WTC11 (cell line): Measurements from ENCODE around the gene CLDN5. TPM values are rescaled to one million over a fixed set of nuclear protein-coding genes. Genes with fewer than 3 reads are reported as not detected.

Experiments
- ATAC-seq: fragments of 200-7000 bp; cut with Tn5 transposase; 2 replicates; pipeline ENCODE4 v1.10.0; 2021; ENCODE audit warnings: mild to moderate bottlenecking, moderate library complexity
- CTCF ChIA-PET: fragments of 300-600 bp; sonication (Branson Sonifier 250); formaldehyde crosslinking; loops from one replicate; lab custom pipeline; 2021; ENCODE audit warnings: antibody characterized with exemption; lab: Charles Lee
- POLR2A ChIA-PET: fragments of 350-600 bp; sonication (Branson Sonifier 250); formaldehyde crosslinking; loops from one replicate; lab custom pipeline; 2021; ENCODE audit warnings: antibody characterized with exemption; lab: Charles Lee
- DNase-seq: peaks from one replicate; pipeline ENCODE4 v3.0.0; 2021; ENCODE audit warnings: low spot score
- H3K27ac Mint-ChIP-seq: 2 replicates; pipeline ENCODE4 v1.8.0; 2021; ENCODE audit warnings: mixed read lengths
- H3K27me3 Mint-ChIP-seq: 2 replicates; pipeline ENCODE4 v1.8.0; 2021; ENCODE audit warnings: low read depth, mild to moderate bottlenecking, moderate library complexity, mixed read lengths
- H3K36me3 Mint-ChIP-seq: 2 replicates; pipeline ENCODE4 v1.8.0; 2021; ENCODE audit warnings: mixed read lengths
- H3K4me1 Mint-ChIP-seq: 2 replicates; pipeline ENCODE4 v1.8.0; 2022; ENCODE audit warnings: mixed read lengths
- H3K4me3 Mint-ChIP-seq: 2 replicates; pipeline ENCODE4 v1.8.0; 2021; ENCODE audit warnings: mild to moderate bottlenecking, moderate library complexity, mixed read lengths
- H3K9me3 Mint-ChIP-seq: 2 replicates; pipeline ENCODE4 v1.8.0; 2021; ENCODE audit warnings: mixed read lengths
- CREM ChIP-seq: sonication (generic); formaldehyde crosslinking; IDR thresholded peaks from 2 replicates; pipeline ENCODE4 v1.8.1; 2022; ENCODE audit warnings: mild to moderate bottlenecking, missing genetic modification reagents, moderate library complexity
- ETV6 ChIP-seq: sonication (generic); formaldehyde crosslinking; IDR thresholded peaks from 2 replicates; pipeline ENCODE4 v1.8.1; 2022; ENCODE audit warnings: mild to moderate bottlenecking, missing genetic modification reagents
- PRRX2 ChIP-seq: fragments of 250-450 bp; sonication (Bioruptor Pico); IDR thresholded peaks from 2 replicates; pipeline ENCODE4 v1.8.0; 2021; ENCODE audit warnings: mild to moderate bottlenecking
- RELA ChIP-seq: sonication (generic); formaldehyde crosslinking; IDR thresholded peaks from 2 replicates; pipeline ENCODE4 v1.8.1; 2022; ENCODE audit warnings: missing genetic modification reagents, mild to moderate bottlenecking, borderline replicate concordance
- SMAD3 ChIP-seq: sonication (generic); formaldehyde crosslinking; IDR thresholded peaks from 2 replicates; pipeline ENCODE4 v1.8.0; 2022; ENCODE audit warnings: missing genetic modification reagents, mild to moderate bottlenecking, borderline replicate concordance
- TEAD4 ChIP-seq: sonication (generic); formaldehyde crosslinking; IDR thresholded peaks from 2 replicates; pipeline ENCODE4 v1.8.0; 2022; ENCODE audit warnings: mild to moderate bottlenecking, missing genetic modification reagents
- ZNF263 ChIP-seq: sonication (generic); formaldehyde crosslinking; IDR thresholded peaks from 2 replicates; pipeline ENCODE4 v1.8.1; 2022; ENCODE audit warnings: low read depth, mild to moderate bottlenecking, moderate library complexity, missing genetic modification reagents
- ZNF396 ChIP-seq: fragments of 250-450 bp; sonication (Bioruptor Pico); IDR thresholded peaks from 2 replicates; pipeline ENCODE4 v1.8.0; 2021; ENCODE audit warnings: mild to moderate bottlenecking, moderate library complexity, borderline replicate concordance
- ZNF416 ChIP-seq: fragments of 250-450 bp; sonication (Bioruptor Pico); IDR thresholded peaks from 2 replicates; pipeline ENCODE4 v1.9.0; 2021; ENCODE audit warnings: mild to moderate bottlenecking, inconsistent platforms
- total RNA-seq: library from RNA; stranded (reverse); gene quantifications from 3 replicates; pipeline ENCODE4 v1.2.3, GENCODE V29; 2021
- TF ChIP-seq, protein P1 (sequence below): sonication (generic); formaldehyde crosslinking; IDR thresholded peaks from 2 replicates; pipeline ENCODE4 v1.8.1; 2022; ENCODE audit warnings: low read depth, mild to moderate bottlenecking, moderate library complexity, missing genetic modification reagents, borderline replicate concordance
- TF ChIP-seq, protein P2 (sequence below): sonication (generic); formaldehyde crosslinking; IDR thresholded peaks from 2 replicates; pipeline ENCODE4 v1.8.0; 2022; ENCODE audit warnings: missing genetic modification reagents
- TF ChIP-seq, protein P3 (sequence below): fragments of 250-450 bp; sonication (Bioruptor Pico); IDR thresholded peaks from 2 replicates; pipeline ENCODE4 v1.9.0; 2021; ENCODE audit warnings: moderate library complexity, mild to moderate bottlenecking, inconsistent platforms, borderline replicate concordance
- TF ChIP-seq, protein P4 (sequence below): fragments of 250-450 bp; sonication (Bioruptor Pico); IDR thresholded peaks from 2 replicates; pipeline ENCODE4 v1.8.0; 2021; ENCODE audit warnings: mild to moderate bottlenecking
- TF ChIP-seq, protein P5 (sequence below): sonication (generic); formaldehyde crosslinking; IDR thresholded peaks from 2 replicates; pipeline ENCODE4 v1.8.0; 2022; ENCODE audit warnings: mild to moderate bottlenecking, missing genetic modification reagents
- TF ChIP-seq, protein P6 (sequence below): sonication (generic); formaldehyde crosslinking; IDR thresholded peaks from 2 replicates; pipeline ENCODE4 v1.8.0; 2022; ENCODE audit warnings: mild to moderate bottlenecking, missing genetic modification reagents
- TF ChIP-seq, protein P7 (sequence below): sonication (generic); formaldehyde crosslinking; IDR thresholded peaks from 2 replicates; pipeline ENCODE4 v1.8.0; 2022; ENCODE audit warnings: mild to moderate bottlenecking, missing genetic modification reagents
- TF ChIP-seq, protein P8 (sequence below): sonication (generic); formaldehyde crosslinking; conservative IDR thresholded peaks from 2 replicates; pipeline ENCODE4 v1.8.1; 2023; ENCODE audit warnings: mild to moderate bottlenecking, low read depth, missing genetic modification reagents, moderate library complexity
- TF ChIP-seq, protein P9 (sequence below): fragments of 250-450 bp; sonication (Bioruptor Pico); IDR thresholded peaks from 2 replicates; pipeline ENCODE4 v1.9.0; 2021; ENCODE audit warnings: mild to moderate bottlenecking, borderline replicate concordance

Gene CLDN5
- total RNA-seq, 1 experiment from 2014 or later: 1.0 TPM

DNA sequence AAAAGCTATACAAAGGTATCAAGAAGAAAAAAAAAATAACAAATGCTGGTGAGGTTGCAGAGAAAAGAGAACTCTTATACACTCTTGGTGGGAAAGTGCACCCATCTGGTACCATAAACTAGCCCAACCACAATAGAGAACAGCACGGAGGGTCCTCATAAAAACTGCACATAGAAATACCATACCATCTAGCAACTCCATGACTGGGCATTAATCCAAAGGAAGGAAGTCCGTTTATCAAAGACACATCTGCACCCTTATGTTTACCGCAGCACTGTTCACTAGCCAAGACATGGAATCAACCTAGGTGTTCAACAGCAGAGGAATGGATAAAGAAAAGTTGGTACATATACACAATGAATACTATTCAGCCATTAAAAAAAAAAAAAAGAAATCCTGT lies 10.8 kb upstream of the CLDN5 start (continued):
- TF ChIP-seq, protein P1, sequence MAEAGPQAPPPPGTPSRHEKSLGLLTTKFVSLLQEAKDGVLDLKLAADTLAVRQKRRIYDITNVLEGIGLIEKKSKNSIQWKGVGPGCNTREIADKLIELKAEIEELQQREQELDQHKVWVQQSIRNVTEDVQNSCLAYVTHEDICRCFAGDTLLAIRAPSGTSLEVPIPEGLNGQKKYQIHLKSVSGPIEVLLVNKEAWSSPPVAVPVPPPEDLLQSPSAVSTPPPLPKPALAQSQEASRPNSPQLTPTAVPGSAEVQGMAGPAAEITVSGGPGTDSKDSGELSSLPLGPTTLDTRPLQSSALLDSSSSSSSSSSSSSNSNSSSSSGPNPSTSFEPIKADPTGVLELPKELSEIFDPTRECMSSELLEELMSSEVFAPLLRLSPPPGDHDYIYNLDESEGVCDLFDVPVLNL (CRISPR knock-in tag): no peak
- TF ChIP-seq PRRX2 (CRISPR knock-in tag): no peak
- no peak for TF ChIP-seq TEAD4
- TF ChIP-seq CREM (CRISPR knock-in tag): no peak

DNA sequence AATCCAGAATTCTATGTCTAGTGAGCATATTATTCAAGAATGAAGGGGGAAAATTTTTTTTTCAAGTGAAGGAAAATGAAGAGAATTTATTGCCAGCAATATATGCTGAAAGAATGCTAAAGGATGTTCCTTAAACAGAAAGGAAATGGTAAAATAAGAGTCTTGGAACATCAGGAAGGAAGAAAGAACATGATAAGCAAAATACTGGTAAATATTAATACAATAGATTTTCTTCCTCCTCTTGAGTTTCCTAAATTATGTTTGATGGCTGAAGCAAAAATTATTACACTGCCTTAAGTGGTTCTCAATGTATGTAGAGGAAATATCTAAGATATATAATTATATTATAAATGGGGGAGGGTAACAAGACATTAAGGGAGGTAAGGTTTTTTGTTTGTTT lies 9.6 kb upstream of the CLDN5 start:
- Mint-ChIP-seq H3K27ac (no peak overlapping the region), H3K27me3 (no peaks in the 10 kb centered on the region; the same call in 1 of the 2 replicates), H3K9me3 (no peaks in the 10 kb centered on the region), H3K4me3 (no peak overlapping the region), H3K4me1 (no peaks in the 10 kb centered on the region; the same call in 1 of the 2 replicates), H3K36me3 (no peaks in the 10 kb centered on the region)
- ChIA-PET CTCF (no interaction called here), POLR2A (no interaction called here)
- no peak for DNase-seq
- no peak for ATAC-seq
- TF ChIP-seq RELA (CRISPR knock-in tag) (no peak), ZNF416 (CRISPR knock-in tag) (no peak), ZNF396 (CRISPR knock-in tag) (no peak), ZNF263 (CRISPR knock-in tag) (no peak), PRRX2 (CRISPR knock-in tag) (no peak), SMAD3 (no peak), ETV6 (no peak)
- TF ChIP-seq, protein P2, sequence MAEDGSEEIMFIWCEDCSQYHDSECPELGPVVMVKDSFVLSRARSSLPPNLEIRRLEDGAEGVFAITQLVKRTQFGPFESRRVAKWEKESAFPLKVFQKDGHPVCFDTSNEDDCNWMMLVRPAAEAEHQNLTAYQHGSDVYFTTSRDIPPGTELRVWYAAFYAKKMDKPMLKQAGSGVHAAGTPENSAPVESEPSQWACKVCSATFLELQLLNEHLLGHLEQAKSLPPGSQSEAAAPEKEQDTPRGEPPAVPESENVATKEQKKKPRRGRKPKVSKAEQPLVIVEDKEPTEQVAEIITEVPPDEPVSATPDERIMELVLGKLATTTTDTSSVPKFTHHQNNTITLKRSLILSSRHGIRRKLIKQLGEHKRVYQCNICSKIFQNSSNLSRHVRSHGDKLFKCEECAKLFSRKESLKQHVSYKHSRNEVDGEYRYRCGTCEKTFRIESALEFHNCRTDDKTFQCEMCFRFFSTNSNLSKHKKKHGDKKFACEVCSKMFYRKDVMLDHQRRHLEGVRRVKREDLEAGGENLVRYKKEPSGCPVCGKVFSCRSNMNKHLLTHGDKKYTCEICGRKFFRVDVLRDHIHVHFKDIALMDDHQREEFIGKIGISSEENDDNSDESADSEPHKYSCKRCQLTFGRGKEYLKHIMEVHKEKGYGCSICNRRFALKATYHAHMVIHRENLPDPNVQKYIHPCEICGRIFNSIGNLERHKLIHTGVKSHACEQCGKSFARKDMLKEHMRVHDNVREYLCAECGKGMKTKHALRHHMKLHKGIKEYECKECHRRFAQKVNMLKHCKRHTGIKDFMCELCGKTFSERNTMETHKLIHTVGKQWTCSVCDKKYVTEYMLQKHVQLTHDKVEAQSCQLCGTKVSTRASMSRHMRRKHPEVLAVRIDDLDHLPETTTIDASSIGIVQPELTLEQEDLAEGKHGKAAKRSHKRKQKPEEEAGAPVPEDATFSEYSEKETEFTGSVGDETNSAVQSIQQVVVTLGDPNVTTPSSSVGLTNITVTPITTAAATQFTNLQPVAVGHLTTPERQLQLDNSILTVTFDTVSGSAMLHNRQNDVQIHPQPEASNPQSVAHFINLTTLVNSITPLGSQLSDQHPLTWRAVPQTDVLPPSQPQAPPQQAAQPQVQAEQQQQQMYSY (CRISPR knock-in tag): no peak
- TF ChIP-seq, protein P3, sequence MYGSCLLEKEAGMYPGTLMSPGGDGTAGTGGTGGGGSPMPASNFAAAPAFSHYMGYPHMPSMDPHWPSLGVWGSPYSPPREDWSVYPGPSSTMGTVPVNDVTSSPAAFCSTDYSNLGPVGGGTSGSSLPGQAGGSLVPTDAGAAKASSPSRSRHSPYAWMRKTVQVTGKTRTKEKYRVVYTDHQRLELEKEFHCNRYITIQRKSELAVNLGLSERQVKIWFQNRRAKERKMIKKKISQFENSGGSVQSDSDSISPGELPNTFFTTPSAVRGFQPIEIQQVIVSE (CRISPR knock-in tag): no peak
- TF ChIP-seq, protein P4, sequence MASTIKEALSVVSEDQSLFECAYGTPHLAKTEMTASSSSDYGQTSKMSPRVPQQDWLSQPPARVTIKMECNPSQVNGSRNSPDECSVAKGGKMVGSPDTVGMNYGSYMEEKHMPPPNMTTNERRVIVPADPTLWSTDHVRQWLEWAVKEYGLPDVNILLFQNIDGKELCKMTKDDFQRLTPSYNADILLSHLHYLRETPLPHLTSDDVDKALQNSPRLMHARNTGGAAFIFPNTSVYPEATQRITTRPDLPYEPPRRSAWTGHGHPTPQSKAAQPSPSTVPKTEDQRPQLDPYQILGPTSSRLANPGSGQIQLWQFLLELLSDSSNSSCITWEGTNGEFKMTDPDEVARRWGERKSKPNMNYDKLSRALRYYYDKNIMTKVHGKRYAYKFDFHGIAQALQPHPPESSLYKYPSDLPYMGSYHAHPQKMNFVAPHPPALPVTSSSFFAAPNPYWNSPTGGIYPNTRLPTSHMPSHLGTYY: no peak
- TF ChIP-seq, protein P5, sequence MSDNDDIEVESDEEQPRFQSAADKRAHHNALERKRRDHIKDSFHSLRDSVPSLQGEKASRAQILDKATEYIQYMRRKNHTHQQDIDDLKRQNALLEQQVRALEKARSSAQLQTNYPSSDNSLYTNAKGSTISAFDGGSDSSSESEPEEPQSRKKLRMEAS (CRISPR knock-in tag): no peak
- TF ChIP-seq, protein P6, sequence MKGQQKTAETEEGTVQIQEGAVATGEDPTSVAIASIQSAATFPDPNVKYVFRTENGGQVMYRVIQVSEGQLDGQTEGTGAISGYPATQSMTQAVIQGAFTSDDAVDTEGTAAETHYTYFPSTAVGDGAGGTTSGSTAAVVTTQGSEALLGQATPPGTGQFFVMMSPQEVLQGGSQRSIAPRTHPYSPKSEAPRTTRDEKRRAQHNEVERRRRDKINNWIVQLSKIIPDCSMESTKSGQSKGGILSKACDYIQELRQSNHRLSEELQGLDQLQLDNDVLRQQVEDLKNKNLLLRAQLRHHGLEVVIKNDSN (CRISPR knock-in tag): no peak
- TF ChIP-seq, protein P7, sequence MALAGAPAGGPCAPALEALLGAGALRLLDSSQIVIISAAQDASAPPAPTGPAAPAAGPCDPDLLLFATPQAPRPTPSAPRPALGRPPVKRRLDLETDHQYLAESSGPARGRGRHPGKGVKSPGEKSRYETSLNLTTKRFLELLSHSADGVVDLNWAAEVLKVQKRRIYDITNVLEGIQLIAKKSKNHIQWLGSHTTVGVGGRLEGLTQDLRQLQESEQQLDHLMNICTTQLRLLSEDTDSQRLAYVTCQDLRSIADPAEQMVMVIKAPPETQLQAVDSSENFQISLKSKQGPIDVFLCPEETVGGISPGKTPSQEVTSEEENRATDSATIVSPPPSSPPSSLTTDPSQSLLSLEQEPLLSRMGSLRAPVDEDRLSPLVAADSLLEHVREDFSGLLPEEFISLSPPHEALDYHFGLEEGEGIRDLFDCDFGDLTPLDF (CRISPR knock-in tag): no peak
- TF ChIP-seq, protein P8, sequence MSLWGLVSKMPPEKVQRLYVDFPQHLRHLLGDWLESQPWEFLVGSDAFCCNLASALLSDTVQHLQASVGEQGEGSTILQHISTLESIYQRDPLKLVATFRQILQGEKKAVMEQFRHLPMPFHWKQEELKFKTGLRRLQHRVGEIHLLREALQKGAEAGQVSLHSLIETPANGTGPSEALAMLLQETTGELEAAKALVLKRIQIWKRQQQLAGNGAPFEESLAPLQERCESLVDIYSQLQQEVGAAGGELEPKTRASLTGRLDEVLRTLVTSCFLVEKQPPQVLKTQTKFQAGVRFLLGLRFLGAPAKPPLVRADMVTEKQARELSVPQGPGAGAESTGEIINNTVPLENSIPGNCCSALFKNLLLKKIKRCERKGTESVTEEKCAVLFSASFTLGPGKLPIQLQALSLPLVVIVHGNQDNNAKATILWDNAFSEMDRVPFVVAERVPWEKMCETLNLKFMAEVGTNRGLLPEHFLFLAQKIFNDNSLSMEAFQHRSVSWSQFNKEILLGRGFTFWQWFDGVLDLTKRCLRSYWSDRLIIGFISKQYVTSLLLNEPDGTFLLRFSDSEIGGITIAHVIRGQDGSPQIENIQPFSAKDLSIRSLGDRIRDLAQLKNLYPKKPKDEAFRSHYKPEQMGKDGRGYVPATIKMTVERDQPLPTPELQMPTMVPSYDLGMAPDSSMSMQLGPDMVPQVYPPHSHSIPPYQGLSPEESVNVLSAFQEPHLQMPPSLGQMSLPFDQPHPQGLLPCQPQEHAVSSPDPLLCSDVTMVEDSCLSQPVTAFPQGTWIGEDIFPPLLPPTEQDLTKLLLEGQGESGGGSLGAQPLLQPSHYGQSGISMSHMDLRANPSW (CRISPR knock-in tag): no peak
- TF ChIP-seq, protein P9, sequence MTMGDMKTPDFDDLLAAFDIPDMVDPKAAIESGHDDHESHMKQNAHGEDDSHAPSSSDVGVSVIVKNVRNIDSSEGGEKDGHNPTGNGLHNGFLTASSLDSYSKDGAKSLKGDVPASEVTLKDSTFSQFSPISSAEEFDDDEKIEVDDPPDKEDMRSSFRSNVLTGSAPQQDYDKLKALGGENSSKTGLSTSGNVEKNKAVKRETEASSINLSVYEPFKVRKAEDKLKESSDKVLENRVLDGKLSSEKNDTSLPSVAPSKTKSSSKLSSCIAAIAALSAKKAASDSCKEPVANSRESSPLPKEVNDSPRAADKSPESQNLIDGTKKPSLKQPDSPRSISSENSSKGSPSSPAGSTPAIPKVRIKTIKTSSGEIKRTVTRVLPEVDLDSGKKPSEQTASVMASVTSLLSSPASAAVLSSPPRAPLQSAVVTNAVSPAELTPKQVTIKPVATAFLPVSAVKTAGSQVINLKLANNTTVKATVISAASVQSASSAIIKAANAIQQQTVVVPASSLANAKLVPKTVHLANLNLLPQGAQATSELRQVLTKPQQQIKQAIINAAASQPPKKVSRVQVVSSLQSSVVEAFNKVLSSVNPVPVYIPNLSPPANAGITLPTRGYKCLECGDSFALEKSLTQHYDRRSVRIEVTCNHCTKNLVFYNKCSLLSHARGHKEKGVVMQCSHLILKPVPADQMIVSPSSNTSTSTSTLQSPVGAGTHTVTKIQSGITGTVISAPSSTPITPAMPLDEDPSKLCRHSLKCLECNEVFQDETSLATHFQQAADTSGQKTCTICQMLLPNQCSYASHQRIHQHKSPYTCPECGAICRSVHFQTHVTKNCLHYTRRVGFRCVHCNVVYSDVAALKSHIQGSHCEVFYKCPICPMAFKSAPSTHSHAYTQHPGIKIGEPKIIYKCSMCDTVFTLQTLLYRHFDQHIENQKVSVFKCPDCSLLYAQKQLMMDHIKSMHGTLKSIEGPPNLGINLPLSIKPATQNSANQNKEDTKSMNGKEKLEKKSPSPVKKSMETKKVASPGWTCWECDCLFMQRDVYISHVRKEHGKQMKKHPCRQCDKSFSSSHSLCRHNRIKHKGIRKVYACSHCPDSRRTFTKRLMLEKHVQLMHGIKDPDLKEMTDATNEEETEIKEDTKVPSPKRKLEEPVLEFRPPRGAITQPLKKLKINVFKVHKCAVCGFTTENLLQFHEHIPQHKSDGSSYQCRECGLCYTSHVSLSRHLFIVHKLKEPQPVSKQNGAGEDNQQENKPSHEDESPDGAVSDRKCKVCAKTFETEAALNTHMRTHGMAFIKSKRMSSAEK (CRISPR knock-in tag): no peak
